ENCODE measurements around the gene OCLN. TPM values are rescaled to one million over a fixed set of nuclear protein-coding genes. Genes with fewer than 3 reads are reported as not detected.
"Not testable (repeated sequence)": the region's sequence is repeated elsewhere in the genome, so short reads cannot be mapped to it uniquely, and the experiment has no call there.

OCLN gene
- total RNA-seq, 1 donor from 2014 or later, result 15.3 TPM

GRCh38 chr5:69467442-69468225 lies 25.0 kb upstream of the OCLN start:
- FAIRE-seq (no peak), DNase-seq (ENCODE audit: low read depth) (no peak)
- Histone ChIP-seq H3K79me2 (ENCODE audit: insufficient read depth, low read length) (no peaks in the 10 kb centered on the region), H2AFZ (ENCODE audit: low read depth, low read length) (no peak overlapping the region), H4K20me1 (ENCODE audit: insufficient read depth, low read length) (no peaks in the 10 kb centered on the region), H3K9ac (ENCODE audit: low read length) (no peak overlapping the region), H3K36me3 (ENCODE audit: insufficient read depth, low read length) (no peaks in the 10 kb centered on the region), H3K4me3 (ENCODE audit: insufficient read depth, low read depth, low read length) (no peak overlapping the region), H3K4me1 (ENCODE audit: insufficient read depth, low read length) (no peaks in the 10 kb centered on the region), H3K27ac (ENCODE audit: low read depth, low read length) (no peak overlapping the region), H3K4me2 (ENCODE audit: low read length) (no peak overlapping the region), H3K9me3 (ENCODE audit: insufficient read depth, low read depth, low read length) (no peaks in the 10 kb centered on the region), H3K27me3 (ENCODE audit: insufficient read depth, low read length) (no peaks in the 10 kb centered on the region)
- Mint-ChIP-seq H3K36me3 (ENCODE audit: low read depth, unreplicated experiment) (no peaks in the 10 kb centered on the region), H3K27me3 (ENCODE audit: low read depth, unreplicated experiment) (peaks cover 4% of the 10 kb centered on the region), H3K9me3 (ENCODE audit: unreplicated experiment) (peaks cover 5% of the 10 kb centered on the region), H3K4me1 (ENCODE audit: low read depth, unreplicated experiment) (no peaks in the 10 kb centered on the region), H3K4me3 (ENCODE audit: unreplicated experiment) (no peak overlapping the region), H3K27ac (ENCODE audit: unreplicated experiment) (no peak overlapping the region)
- no peak for TF ChIP-seq CTCF (IDR thresholded peaks at IDR 0.05; ENCODE audit: insufficient read depth, low read depth, low read length)
- TF ChIP-seq EZH2 (IDR thresholded peaks at IDR 0.05; ENCODE audit: insufficient read depth, low read length), result no peak

- no peaks in the 10 kb centered on the region for H4K20me1 ChIP-seq (ENCODE audit: insufficient read depth, low read length)
- no peak overlapping the region for H3K4me2 ChIP-seq (ENCODE audit: low read length)
- FAIRE-seq (no peak), DNase-seq (ENCODE audit: low read depth) (no peak)
- no peaks in the 10 kb centered on the region for H3K36me3 ChIP-seq (ENCODE audit: insufficient read depth, low read length)
- H3K4me1 ChIP-seq (ENCODE audit: insufficient read depth, low read length), result no peaks in the 10 kb centered on the region
- Mint-ChIP-seq H3K4me3 (ENCODE audit: unreplicated experiment) (no peak overlapping the region), H3K36me3 (ENCODE audit: low read depth, unreplicated experiment) (no peaks in the 10 kb centered on the region), H3K27ac (ENCODE audit: unreplicated experiment) (no peak overlapping the region), H3K9me3 (ENCODE audit: unreplicated experiment) (peaks cover 5% of the 10 kb centered on the region), H3K27me3 (ENCODE audit: low read depth, unreplicated experiment) (peaks cover 4% of the 10 kb centered on the region), H3K4me1 (ENCODE audit: low read depth, unreplicated experiment) (no peaks in the 10 kb centered on the region)
- no peak overlapping the region for H3K9ac ChIP-seq (ENCODE audit: low read length)
- TF ChIP-seq EZH2 (IDR thresholded peaks at IDR 0.05; ENCODE audit: insufficient read depth, low read length) (no peak), CTCF (IDR thresholded peaks at IDR 0.05; ENCODE audit: insufficient read depth, low read depth, low read length) (no peak)
- H3K4me3 ChIP-seq (ENCODE audit: insufficient read depth, low read depth, low read length), result no peak overlapping the region
- H2AFZ ChIP-seq (ENCODE audit: low read depth, low read length), result no peak overlapping the region
- no peak overlapping the region for H3K27ac ChIP-seq (ENCODE audit: low read depth, low read length)
- H3K9me3 ChIP-seq (ENCODE audit: insufficient read depth, low read depth, low read length), result no peaks in the 10 kb centered on the region
- H3K79me2 ChIP-seq (ENCODE audit: insufficient read depth, low read length), result no peaks in the 10 kb centered on the region
- no peaks in the 10 kb centered on the region for H3K27me3 ChIP-seq (ENCODE audit: insufficient read depth, low read length)
Observed at GRCh38 chr5:69468631-69469030, 24.0 kb upstream of the OCLN start.

GRCh38 chr5:69471516-69471915 lies 21.1 kb upstream of the OCLN start:
- not testable (repeated sequence) for H3K4me1 ChIP-seq (ENCODE audit: insufficient read depth, low read length); H3K79me2 ChIP-seq (ENCODE audit: insufficient read depth, low read length); H3K27ac Mint-ChIP-seq (ENCODE audit: unreplicated experiment); DNase-seq (ENCODE audit: low read depth); H3K4me2 ChIP-seq (ENCODE audit: low read length); H3K27me3 Mint-ChIP-seq (ENCODE audit: low read depth, unreplicated experiment); FAIRE-seq; H4K20me1 ChIP-seq (ENCODE audit: insufficient read depth, low read length); H3K4me1 Mint-ChIP-seq (ENCODE audit: low read depth, unreplicated experiment); H3K4me3 Mint-ChIP-seq (ENCODE audit: unreplicated experiment); H3K4me3 ChIP-seq (ENCODE audit: insufficient read depth, low read depth, low read length); H3K27me3 ChIP-seq (ENCODE audit: insufficient read depth, low read length); H2AFZ ChIP-seq (ENCODE audit: low read depth, low read length); H3K9me3 ChIP-seq (ENCODE audit: insufficient read depth, low read depth, low read length); H3K9ac ChIP-seq (ENCODE audit: low read length); H3K9me3 Mint-ChIP-seq (ENCODE audit: unreplicated experiment); H3K27ac ChIP-seq (ENCODE audit: low read depth, low read length); H3K36me3 Mint-ChIP-seq (ENCODE audit: low read depth, unreplicated experiment); H3K36me3 ChIP-seq (ENCODE audit: insufficient read depth, low read length)

DNA sequence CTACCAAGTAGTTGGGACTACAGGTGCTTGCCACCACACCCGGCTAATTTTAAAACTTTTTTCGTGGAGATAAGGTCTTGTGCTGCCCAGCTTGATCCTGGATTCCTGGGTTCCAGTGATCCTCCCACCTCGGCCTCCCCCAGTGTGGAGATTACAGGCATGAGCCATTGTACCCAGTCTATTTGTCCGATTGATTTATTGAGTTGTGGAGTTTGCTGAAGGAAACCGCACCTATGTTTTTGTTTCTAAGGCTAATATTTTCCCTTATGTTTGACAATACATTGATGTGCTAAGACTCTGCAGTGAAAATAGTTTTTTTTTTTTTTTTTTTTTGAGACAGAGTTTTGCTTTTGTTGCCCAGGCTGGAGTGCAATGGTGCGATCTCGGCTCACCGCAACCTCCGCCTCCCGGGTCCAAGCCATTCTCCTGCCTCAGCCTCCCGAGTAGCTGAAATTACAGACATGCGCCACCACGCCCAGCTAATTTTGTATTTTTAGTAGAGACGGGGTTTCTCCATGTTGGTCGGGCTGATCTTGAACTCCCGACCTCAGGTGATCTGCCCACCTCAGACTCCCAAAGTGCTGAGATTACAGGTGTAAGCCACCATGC lies 20.0 kb upstream of the OCLN start:
- H3K36me3 ChIP-seq (ENCODE audit: insufficient read depth, low read length); H3K36me3 Mint-ChIP-seq (ENCODE audit: low read depth, unreplicated experiment); H3K4me2 ChIP-seq (ENCODE audit: low read length); FAIRE-seq; H3K79me2 ChIP-seq (ENCODE audit: insufficient read depth, low read length); H3K27me3 Mint-ChIP-seq (ENCODE audit: low read depth, unreplicated experiment); H3K4me3 ChIP-seq (ENCODE audit: insufficient read depth, low read depth, low read length); H3K9me3 ChIP-seq (ENCODE audit: insufficient read depth, low read depth, low read length); H3K27ac Mint-ChIP-seq (ENCODE audit: unreplicated experiment); H3K27me3 ChIP-seq (ENCODE audit: insufficient read depth, low read length); H4K20me1 ChIP-seq (ENCODE audit: insufficient read depth, low read length); H3K9me3 Mint-ChIP-seq (ENCODE audit: unreplicated experiment); H3K4me1 Mint-ChIP-seq (ENCODE audit: low read depth, unreplicated experiment); H3K27ac ChIP-seq (ENCODE audit: low read depth, low read length); H2AFZ ChIP-seq (ENCODE audit: low read depth, low read length); DNase-seq (ENCODE audit: low read depth); H3K4me3 Mint-ChIP-seq (ENCODE audit: unreplicated experiment); H3K4me1 ChIP-seq (ENCODE audit: insufficient read depth, low read length); H3K9ac ChIP-seq (ENCODE audit: low read length): not testable (repeated sequence)

Data from astrocyte (in vitro differentiated cells and primary cell).